Stimulated activated CD8-positive, alpha-beta memory T cell treated with anti-CD3 and anti-CD28 coated beads, Interleukin-12 subunit alpha, Interleukin-12 subunit beta, amount 100 ng/mL, for 1 hour (primary cell): ENCODE data around the gene OR6M1.

ENCODE experiments used
- DNase-seq: peaks from one replicate; pipeline ENCODE4 v3.0.0-alpha.2; 2020; ENCODE audit warnings: low read depth

The OR6M1 gene

DNA sequence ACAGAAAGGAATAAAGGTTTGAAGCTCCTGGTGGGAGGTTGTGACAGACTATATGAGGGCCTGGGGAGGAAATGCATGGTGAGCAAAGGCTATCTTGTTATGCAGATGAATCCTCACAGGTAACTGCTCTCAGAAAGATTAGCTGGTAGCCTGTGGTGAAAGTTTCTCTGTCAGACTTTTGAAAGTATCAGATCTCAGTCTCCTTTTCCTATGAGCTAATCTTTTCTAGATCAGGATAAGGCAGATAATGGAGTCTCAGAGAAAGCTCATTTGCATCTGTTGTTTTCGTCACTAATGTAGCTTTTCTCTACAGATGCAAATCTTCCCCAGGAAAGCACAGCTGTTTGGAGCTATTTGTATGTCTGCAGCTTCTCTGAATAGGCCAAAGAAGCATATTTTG lies 30.9 kb downstream of the OR6M1 start:
- DNase-seq, result no peak

DNA sequence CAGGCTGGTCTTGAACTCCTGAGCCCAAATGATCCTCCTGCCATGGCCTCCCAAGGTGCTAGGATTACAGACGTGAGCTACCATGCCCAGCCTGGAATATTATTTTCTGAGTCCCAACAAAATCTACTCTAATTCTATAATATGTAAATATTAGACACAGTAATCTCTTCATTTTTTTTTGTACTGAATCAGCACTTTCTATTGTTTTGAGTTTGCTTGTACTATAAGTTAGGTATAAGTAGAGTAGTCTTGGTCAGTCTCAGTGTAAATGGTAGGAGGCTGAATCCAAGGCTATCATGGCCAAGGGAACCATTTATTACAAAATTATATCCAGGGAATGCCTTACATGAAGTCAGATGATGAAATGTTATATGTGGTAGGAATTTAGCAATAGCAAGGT lies 32.2 kb downstream of the OR6M1 start:
- no peak for DNase-seq

DNA sequence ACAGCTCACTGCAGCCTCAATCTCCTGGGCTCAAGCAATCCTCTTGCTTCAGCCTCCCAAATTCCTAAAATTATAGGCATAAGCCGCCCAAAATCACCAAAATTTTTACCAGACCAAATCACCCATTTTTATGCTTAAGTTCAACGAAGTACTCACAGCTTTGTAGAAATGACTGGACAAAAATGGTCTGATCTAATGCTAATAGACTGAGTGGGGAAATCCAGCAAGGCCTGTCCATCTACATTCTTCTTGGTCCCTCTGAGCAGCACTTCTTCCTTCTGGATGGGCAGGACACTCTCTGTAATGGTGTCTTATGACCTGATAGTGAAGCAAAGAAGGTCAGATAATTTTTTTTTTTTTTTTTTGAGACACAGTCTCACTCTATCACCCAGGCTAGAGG lies 33.1 kb downstream of the OR6M1 start:
- DNase-seq, result no peak

DNA sequence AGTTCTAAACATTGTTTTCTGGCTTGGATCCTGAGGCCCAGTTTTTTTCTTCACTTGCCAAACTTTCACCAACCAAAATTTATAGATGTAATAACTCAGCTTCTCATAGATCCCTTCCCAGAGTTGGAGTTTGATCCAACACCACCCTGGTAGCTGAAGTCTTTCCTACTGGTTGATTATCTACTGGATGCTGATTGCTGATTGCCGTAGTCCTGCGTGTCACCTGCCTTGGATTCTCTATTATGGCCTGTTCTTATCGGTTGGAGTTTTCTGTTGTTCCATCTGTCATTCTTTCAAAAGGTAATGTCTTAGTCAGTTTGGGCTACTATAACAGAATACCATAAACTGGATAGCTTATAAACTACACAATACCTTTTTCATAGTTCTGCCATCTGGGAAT lies 34.5 kb downstream of the OR6M1 start:
- no peak for DNase-seq

DNA sequence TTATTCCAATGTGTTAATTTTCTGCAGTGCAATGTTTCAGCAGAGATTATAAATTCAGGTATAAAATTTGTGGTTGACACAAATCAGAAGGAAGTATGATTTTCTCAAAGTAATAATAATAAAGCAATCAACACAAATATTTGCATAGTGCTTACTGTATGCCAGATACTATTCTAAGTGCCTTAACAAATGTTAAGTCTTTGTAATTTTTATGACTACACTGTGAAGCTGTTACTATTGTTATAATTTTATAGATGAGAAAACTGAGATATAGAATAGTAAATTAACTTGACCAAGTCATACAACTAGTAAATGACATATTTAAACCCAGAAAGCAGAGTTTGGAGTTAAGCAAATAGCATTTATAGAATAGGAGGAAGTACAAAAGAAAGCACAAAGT lies 35.4 kb downstream of the OR6M1 start:
- DNase-seq, result no peak

DNA sequence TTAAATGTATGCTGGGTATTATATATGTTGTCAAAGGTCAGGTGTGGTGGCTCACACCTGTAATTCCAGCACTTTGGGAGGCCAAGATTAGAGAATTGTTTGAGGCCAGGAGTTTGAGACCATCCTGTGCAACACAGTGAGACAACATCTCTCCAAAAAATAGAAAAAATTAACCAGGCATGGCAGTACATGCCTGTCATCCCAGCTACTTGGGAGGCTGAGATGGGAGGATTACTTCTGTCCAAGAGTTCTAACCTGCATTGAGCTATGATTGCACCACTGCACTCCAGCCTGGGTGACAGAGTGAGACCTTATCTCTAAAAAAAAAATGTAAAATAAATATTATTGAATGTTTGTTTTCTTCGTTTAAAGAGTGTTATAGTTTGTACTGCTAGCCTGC lies 40.5 kb downstream of the OR6M1 start:
- no peak for DNase-seq

DNA sequence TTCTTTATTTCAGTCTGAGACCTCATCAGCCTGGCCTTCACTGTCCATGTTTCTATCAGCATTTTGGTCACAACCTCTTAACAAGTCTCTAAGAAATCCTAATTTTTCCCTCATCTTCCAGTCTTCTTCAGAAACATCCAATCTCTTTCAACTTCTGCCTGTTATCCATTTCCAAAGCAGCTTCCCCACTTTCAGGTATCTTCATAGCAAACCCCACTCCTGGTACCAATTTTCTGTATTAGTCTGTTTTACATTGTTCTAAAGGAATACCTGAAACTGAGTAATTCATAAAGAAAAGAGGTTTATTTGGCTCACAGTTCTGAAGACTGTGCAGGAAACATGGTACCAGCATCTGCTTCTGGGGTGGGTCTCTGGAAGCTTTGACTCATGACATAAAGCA lies 43.7 kb downstream of the OR6M1 start:
- no peak for DNase-seq

DNA sequence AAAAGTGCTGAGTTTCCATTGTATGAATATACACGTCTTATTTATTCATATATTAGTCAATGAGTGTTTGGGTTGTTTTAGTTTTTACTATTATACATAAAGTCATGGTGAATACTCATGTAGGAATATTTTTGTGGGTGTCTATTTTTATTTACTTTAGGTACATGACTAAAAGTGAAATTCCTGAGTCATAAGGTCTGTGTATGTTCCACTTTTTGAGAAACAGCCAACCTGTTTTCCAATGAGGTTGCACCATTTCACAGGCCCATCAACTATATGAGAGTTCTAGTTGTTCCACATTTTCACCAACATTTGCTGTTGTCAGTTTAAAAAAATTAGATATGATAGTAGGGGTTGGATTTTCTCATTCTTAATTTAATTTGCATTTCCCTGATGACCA lies 45.3 kb downstream of the OR6M1 start:
- no peak for DNase-seq

DNA sequence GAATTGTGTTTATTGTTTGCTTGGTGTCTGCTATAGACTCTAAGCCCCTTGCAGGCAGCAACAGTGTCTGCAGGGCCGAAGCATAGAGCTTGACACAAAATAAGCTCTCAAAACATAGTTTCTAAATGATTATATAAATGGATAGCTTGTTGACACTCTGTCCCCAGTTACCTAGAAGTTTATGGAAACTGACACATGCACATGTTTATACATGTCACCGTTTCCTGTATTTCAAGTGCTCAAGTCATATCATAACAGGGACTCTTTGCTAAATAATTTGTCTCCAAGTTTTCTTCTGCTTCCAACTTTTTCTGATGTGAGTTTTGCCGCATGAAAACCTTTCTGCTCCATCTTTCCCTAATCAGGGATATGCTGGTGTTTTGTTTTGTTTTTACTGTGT lies 48.2 kb downstream of the OR6M1 start:
- DNase-seq, result no peak

DNA sequence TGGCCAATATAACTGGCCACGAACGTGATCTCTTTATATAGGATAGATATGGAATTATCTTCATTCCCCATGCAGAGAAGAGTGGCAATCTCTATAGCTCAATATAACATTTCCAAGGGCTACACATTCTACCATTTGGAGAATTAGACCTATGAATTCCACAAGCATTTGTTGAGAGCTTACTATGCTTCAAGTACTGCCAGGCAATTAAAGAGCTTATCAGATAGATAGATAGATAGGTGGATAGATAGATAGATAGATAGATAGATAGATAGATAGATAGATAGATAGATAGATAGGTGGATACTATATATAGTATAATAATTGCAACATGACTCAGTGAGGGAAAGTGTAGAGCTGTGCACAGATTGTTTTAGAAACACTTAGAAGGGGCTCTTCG lies 50.3 kb downstream of the OR6M1 start:
- DNase-seq, result no peak
